Measurements from ENCODE around the gene SLC25A33.

DNA sequence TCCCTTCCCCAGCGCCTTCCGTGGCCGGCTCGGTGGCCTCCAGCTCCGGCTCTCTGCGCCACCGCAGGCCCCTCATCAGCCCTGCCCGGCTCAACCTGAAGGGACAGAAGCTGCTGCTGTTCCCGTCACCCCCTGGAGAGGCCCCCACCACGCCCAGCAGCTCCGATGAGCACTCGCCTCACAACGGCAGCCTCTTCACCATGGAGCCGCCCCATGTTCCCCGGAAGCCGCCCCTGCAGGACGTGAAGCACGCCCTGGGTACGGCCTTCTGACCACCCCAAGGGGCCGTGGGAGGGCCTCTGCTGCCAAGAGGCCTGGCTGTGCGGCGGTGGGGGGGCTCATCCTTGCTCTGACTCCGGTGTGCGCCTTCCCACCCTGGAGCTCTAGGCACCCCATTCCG, 71.3 kb downstream of the SLC25A33 start:
- TF ChIP-seq, protein P1, sequence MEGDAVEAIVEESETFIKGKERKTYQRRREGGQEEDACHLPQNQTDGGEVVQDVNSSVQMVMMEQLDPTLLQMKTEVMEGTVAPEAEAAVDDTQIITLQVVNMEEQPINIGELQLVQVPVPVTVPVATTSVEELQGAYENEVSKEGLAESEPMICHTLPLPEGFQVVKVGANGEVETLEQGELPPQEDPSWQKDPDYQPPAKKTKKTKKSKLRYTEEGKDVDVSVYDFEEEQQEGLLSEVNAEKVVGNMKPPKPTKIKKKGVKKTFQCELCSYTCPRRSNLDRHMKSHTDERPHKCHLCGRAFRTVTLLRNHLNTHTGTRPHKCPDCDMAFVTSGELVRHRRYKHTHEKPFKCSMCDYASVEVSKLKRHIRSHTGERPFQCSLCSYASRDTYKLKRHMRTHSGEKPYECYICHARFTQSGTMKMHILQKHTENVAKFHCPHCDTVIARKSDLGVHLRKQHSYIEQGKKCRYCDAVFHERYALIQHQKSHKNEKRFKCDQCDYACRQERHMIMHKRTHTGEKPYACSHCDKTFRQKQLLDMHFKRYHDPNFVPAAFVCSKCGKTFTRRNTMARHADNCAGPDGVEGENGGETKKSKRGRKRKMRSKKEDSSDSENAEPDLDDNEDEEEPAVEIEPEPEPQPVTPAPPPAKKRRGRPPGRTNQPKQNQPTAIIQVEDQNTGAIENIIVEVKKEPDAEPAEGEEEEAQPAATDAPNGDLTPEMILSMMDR (IDR thresholded peaks at IDR 0.05 in 8 of 11, conservative IDR thresholded peaks at IDR 0.05 in 3 of 11): no peak
- TF ChIP-seq POLR2AphosphoS5 (IDR thresholded peaks at IDR 0.05): no peak
